ENCODE data around the gene SLC1A2.

DNA sequence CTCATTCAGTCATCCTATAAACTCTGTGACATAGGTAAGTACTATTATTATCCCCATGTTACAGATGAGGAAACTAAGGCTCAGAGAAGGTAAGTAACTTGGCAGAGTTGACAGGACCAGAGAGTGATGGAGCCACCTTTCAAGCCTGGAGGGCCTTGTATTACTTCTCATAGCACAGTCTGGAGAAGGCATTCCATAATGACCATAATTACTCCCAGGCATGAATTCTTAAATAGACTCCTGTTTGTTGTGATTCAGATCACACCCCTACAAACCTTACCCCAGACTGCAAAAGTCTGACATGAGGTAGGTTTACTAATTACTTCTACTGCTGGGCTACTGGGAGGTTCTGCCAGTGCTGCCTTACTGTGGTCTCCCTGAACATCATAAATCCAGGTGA lies 203.4 kb downstream of the SLC1A2 start:
- TF ChIP-seq CTBP1 (IDR thresholded peaks at IDR 0.05; ENCODE audit: borderline replicate concordance) (no peak), L3MBTL2 (conservative IDR thresholded peaks at IDR 0.05) (no peak)

Data from HEK293T (cell line).